ENCODE data around the gene GLI1.
"Not testable (repeated sequence)": the region's sequence is repeated elsewhere in the genome, so short reads cannot be mapped to it uniquely, and the experiment has no call there.

Gene GLI1

DNA sequence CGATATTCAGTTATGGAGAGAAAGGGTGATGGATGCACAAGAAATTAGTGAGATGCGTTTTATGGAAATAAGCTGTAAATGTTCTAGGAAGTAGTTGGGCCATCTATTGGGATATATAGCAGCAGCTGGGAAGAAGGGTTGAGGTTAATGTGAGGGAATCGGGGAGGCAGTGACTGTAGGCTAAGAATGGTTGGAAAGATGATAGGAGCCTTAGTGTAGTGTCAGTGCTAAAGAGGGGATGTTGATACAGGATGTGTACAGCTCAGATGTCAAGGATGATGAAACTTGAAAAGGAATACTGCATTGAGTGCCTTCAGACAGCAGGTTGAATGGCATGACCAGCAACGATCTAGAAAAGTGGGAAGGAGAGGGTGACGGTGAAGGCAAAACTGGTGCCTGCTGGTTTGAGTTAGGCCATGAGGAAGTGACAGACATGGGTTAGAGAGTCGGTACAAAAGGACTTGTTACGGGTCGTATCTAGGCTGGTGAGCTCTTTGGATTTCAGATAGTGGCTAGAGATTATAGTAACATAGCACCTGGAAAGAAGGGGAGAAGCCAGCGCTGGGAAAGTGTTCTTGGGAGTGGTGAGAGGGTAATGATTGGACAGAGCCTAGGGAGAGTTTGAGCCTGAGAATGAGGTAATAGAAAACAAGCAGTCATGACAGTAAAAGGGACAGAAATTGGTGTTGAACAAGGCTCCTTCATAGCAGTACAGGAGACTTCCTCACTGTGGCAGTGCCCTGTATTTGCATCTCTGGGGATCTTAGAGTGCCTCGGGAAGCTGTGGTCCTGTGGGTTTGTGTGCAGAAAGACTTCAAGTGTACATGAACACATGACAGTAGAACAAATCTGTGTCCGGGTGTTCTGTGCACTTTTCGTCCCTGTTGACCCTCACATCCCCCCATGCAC lies 37.9 kb downstream of the GLI1 start:
- no peak for DNase-seq (ENCODE audit: low read depth in 2 of 2)

DNA sequence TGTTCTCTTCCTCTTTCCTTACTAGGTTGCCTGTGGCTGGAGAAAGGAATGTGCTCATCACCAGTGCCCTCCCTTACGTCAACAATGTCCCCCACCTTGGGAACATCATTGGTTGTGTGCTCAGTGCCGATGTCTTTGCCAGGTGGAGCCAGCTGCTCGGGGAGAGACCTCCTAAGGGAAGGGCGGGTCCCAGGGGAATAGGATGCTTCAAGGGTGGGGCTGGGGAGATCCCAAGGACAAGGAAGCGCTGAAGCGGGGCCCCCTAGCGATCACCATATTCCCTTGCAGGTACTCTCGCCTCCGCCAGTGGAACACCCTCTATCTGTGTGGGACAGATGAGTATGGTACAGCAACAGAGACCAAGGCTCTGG lies 38.5 kb downstream of the GLI1 start:
- DNase-seq (ENCODE audit: low read depth in 2 of 2), result no peak

DNA sequence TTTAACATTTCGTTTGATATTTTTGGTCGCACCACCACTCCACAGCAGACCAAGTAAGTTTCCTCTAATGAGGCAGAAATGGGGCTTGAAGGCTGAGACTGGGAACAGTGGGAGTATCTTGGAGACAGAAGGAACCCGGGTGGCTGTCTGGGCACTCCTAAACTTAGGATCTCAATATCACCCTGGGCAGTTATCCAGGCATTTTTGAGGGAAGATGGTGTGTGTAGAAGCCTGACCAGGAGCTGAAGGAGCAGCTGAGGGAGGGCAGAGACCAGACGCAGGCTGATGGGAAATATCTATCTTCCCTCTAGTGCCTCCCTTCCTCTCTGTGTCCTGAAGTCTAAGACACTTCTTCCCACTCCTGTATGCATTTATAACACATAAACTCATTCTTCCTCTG lies 39.0 kb downstream of the GLI1 start:
- DNase-seq (ENCODE audit: low read depth in 2 of 2), result no peak

- DNase-seq (ENCODE audit: low read depth in 2 of 2), result no peak
Observed at GRCh38 chr12:57500213-57500612, 40.6 kb downstream of the GLI1 start.

DNA sequence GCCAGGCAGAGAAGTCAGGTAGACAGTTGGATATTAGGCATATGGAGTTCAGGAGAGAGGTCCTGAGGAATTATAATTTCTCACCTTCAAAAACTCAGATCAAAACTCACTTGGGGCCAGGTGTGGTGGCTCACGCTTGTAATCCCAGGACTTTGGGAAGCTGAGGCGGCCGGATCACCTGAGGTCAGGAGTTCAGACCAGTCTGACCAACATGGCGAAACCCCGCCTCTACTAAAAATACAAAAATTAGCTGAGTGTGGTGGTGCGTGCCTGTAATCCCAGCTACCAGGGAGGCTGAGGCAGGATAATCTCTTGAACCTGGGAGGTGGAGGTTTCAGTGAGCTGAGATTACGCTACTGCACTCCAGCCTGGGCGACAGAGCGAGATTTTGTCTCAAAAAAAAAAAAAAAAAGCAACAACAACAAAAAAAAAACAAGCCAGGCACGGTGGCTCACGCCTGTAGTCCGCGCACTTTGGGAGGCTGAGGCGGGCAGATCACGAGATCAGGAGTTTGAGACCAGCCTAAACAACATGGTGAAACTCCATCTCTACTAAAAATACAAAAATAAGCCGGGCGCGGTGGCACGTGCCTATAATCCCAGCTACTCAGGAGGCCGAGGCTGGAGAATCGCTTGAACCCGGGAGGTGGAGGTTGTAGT lies 42.9 kb downstream of the GLI1 start:
- DNase-seq (ENCODE audit: low read depth in 2 of 2), result not testable (repeated sequence)

DNA sequence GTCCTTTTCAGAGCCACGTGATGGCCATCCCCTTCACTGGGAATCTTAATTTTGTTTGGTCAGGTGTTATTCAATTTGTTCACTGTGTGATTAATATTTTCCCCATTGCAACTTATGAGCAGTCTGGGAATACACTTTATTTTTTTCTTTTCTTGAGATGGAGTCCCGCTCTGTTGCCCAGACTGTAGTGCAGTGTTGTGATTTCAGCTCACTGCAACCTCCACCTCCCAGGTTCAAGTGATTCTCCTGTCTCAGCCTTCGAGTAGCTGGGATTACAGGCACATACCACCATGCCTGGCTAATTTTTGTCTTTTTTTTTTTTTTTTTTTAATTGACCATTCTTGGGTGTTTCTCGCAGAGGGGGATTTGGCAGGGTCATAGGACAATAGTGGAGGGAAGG lies 47.0 kb downstream of the GLI1 start:
- not testable (repeated sequence) for DNase-seq (ENCODE audit: low read depth in 2 of 2)

- DNase-seq (ENCODE audit: low read depth in 2 of 2), result not testable (repeated sequence)
Observed at GRCh38 chr12:57507796-57508195, 48.2 kb downstream of the GLI1 start.

DNA sequence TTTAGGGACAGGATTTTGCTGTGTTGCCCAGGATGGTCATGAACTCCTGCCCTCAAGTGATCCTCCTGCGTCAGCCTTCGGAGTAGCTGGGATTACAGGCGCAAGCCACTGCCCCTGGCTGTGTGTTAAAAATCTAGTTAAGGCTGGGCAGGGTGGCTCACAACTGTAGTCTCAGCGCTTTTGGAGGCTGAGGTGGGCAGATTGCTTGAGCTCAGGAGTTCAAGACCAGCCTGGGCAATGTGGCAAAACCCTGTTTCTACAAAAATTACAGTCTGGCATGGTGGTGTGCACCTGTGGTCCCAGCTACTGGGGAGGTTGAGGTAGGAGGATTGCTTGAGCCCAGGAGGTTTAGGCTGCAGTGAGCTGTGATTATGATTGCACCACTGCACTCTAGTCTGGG lies 51.6 kb downstream of the GLI1 start:
- DNase-seq (ENCODE audit: low read depth in 2 of 2), result no peak

GRCh38 chr12:57511588-57512325 lies 52.2 kb downstream of the GLI1 start:
- DNase-seq (ENCODE audit: low read depth in 2 of 2), result no peak

DNA sequence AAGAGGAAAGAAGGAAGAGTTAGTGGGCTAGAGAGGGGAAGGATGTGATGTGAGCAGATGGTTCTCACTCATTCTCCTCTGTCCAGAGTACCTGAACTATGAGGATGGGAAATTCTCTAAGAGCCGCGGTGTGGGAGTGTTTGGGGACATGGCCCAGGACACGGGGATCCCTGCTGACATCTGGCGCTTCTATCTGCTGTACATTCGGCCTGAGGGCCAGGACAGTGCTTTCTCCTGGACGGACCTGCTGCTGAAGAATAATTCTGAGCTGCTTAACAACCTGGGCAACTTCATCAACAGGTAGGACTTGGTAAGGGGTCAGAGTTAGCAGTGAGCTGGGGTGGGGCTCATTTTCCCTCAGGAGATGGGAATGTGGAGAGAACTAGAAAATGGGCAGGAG lies 53.1 kb downstream of the GLI1 start:
- DNase-seq (ENCODE audit: low read depth in 2 of 2), result no peak

DNA sequence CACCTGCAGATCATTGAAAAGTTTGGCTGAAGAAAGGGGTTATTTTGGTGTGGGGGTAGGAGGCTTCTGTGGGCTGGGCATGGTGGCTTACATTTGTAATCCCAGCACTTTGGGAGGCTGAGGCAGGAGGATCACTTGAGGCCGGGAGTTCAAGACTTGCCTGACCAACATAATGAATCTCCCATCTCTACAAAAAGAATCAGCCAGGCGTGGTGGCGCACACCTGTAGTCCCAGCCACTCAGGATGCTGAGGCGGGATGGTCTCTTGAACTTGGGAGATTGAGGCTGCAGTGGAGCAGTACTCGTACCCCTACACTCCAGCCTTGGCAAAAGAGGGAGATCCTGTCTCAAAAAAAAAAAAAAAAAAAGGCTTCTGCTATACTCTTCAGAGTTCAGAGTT lies 53.7 kb downstream of the GLI1 start:
- DNase-seq (ENCODE audit: low read depth in 2 of 2), result no peak

GRCh38 chr12:57513677-57514076 lies 54.1 kb downstream of the GLI1 start:
- DNase-seq (ENCODE audit: low read depth in 2 of 2), result not testable (repeated sequence)

GRCh38 chr12:57514246-57514645 lies 54.7 kb downstream of the GLI1 start:
- not testable (repeated sequence) for DNase-seq (ENCODE audit: low read depth in 2 of 2)

DNA sequence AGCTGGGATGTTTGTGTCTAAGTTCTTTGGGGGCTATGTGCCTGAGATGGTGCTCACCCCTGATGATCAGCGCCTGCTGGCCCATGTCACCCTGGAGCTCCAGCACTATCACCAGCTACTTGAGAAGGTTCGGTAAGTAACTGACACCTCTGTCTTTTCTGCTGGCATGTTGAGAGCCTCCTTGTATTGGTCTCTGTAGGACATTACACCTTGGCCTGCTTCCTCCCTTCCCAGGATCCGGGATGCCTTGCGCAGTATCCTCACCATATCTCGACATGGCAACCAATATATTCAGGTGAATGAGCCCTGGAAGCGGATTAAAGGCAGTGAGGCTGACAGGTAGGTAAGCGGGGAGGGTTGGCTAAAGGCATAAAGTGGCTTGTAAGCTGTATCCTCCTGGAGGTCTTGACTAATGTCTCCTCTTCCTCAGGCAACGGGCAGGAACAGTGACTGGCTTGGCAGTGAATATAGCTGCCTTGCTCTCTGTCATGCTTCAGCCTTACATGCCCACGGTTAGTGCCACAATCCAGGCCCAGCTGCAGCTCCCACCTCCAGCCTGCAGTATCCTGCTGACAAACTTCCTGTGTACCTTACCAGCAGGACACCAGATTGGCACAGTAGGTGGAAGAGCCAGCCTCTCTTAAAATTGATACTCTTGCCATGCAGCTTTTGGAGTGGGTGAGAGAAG lies 55.3 kb downstream of the GLI1 start:
- DNase-seq (ENCODE audit: low read depth in 2 of 2), result no peak

GRCh38 chr12:57515408-57515933 lies 55.9 kb downstream of the GLI1 start:
- DNase-seq (ENCODE audit: low read depth in 2 of 2), result no peak

DNA sequence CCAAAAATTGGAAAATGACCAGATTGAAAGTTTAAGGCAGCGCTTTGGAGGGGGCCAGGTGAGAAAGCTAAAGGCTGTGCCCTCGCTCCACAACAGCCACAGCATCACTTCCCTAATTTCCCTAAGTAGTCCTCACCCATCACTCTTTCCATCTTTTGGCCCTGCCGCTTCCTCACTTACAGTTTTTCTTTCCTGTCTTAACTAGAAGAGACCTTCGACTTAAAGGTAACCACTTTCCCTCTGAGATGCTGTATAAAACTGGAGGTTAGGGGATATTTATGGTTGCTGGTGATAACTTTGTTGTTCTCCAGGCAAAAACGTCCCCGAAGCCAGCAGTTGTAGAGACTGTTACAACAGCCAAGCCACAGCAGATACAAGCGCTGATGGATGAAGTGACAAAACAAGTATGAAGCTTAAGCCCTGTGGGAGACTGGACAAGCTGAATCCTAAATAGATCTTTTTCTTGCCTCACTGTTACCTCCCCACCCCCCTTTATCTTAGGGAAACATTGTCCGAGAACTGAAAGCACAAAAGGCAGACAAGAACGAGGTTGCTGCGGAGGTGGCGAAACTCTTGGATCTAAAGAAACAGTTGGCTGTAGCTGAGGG lies 56.5 kb downstream of the GLI1 start:
- no peak for DNase-seq (ENCODE audit: low read depth in 2 of 2)

- no peak for DNase-seq (ENCODE audit: low read depth in 2 of 2)
Observed at GRCh38 chr12:57516617-57517153, 57.1 kb downstream of the GLI1 start.

DNA sequence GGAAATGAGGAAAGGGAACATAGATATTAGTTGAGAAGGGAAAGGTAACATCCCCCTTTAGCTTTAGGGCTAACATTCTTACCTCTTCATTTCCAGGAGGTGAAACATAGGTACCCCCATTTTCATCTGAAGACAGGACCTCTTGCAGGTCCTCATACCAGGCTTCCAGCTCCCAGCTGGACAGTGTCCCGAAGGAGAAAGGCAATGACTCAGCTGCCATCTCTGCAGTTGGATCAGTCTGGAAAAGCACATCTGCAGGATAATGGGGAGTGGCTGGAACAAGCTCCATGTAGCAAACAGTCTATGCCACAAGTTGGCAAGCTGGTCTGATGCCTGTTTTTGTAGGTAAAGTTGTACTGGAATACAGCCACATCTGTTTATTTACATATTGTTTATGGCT lies 57.6 kb downstream of the GLI1 start:
- DNase-seq (ENCODE audit: low read depth in 2 of 2), result no peak

GRCh38 chr12:57517718-57518117 lies 58.1 kb downstream of the GLI1 start:
- DNase-seq (ENCODE audit: low read depth in 2 of 2), result not testable (repeated sequence)

DNA sequence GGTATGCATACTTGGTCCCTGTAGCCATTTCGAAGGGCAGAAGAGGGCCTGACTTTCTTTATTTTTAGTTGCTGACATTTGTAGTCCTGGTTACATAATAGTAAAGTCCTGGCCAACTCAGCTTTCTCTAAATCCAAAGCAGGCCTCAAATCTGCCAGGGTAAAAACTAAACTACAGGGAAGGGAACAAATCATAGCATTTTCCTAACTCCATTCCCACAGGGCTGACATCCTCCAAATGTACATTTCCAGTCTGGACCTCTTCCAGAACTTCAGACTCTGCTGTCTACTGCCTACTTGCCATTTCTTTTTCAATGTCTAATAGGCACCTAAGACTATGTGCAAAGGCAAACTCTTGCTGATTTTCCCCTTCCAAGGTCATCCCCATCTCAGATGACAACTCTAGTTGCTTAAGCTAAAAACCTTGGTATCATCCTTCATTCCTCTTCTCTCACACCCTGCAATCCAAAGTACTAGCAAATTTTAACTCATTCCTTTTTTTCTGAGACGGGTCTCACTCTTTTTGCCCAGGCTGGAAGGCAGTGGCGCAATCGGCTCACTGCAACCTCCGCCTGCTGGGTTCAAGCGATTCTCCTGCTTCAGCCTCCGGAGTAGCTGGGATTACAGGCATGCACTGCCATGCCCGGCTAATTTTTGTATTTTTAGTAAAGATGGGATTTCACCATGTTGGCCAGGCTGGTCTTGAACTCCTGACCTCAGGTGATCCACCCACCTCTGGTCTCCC lies 58.8 kb downstream of the GLI1 start:
- DNase-seq (ENCODE audit: low read depth in 2 of 2), result no peak
